AG09309 (cell line): Measurements from ENCODE around the gene PLCG1.

ENCODE experiments used
- DNase-seq: peaks from one replicate; pipeline ENCODE4 v3.0.0-alpha.2; 2010; ENCODE audit warnings: low read depth
- H3K4me3 ChIP-seq: 2 replicates; pipeline ENCODE4 v1.5.1; 2011; ENCODE audit warnings: mild to moderate bottlenecking, low read depth, low read length, moderate library complexity; ENCODE audit not compliant: control insufficient read depth
- TF ChIP-seq, protein P1 (sequence below): IDR thresholded peaks from 2 replicates; pipeline ENCODE4 v1.5.1; 2011; ENCODE audit warnings: mild to moderate bottlenecking, low read depth, low read length, inconsistent platforms; ENCODE audit not compliant: insufficient read depth, control insufficient read depth; ENCODE audit errors: missing control alignments

Gene PLCG1

DNA sequence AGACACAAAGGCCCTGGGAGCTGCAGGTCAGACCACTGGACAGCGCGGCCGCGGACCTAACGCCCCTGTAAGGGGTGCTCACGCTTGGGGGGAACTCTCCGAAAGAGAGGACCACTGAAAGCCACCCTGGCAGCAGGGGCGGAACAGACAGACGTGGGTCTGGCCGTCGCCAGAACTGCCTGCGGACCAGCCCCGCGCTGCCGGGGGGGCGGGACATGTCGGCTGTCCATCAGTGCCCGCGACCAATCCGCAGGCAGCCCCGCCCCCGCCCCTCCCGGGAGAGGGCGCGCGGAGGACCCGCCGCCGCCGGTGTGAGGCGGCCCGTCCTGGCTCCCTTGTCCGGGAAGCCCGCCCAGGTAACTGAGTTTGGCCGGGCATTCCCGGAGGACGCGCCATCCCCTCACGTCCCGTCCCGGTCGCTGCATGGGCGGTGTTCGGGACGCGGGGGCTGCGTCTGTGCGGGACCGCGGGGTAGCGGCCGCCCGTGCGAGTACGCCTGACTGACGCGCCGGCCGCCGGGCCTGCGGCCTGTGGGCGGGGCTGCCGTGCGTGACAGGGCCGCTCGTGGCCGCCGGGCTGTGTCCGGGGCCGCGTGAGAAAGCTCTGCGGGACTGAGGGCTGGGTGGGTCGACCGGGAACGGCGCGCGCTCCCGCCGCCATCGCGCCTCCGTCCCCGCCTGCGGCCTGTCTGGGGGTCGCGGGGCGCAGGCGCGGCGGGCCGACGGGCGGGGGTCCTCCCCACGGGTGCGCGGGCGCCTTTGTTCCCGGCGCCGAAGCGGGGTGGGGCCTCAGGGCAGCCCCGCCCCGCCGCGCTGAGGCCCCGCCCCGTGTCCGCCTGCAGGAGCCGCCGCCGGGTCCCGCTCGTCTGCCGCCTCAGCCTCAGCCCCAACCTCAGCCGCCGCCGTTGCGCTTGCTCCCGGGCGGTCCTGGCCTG lies at the start of gene PLCG1:
Gene PLCG1 (plus strand): TSS at position 864 of the 934 bp plus-strand sequence. CDS start 99 bp downstream, outside the sequence.
- H3K4me3 ChIP-seq, result peak within 1 kb of the TSS; percentile 50
- TF ChIP-seq, protein P1, sequence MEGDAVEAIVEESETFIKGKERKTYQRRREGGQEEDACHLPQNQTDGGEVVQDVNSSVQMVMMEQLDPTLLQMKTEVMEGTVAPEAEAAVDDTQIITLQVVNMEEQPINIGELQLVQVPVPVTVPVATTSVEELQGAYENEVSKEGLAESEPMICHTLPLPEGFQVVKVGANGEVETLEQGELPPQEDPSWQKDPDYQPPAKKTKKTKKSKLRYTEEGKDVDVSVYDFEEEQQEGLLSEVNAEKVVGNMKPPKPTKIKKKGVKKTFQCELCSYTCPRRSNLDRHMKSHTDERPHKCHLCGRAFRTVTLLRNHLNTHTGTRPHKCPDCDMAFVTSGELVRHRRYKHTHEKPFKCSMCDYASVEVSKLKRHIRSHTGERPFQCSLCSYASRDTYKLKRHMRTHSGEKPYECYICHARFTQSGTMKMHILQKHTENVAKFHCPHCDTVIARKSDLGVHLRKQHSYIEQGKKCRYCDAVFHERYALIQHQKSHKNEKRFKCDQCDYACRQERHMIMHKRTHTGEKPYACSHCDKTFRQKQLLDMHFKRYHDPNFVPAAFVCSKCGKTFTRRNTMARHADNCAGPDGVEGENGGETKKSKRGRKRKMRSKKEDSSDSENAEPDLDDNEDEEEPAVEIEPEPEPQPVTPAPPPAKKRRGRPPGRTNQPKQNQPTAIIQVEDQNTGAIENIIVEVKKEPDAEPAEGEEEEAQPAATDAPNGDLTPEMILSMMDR, result no peak
- peak; percentile 16 for DNase-seq

DNA sequence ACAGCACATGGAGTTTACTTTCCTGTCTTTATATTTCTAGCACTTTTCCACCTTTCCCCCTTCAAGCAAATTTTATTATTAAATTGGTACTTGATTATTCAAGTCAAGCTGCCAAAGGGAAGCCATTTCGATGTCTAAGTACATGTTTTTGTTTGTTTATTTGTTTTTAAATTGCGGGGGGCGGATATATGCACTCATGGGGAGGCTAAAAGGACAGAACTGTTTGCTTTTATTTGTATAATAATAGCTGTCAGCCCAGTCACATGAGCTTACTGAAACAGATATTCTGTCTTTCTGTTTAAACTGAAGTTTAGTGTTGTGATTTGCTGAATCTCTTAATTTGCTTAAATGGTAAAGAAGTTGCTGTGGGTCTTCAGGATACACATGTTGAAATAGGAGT lies 49.6 kb upstream of the PLCG1 start:
- DNase-seq, result no peak
- TF ChIP-seq, protein P1, result no peak
- H3K4me3 ChIP-seq, result no peak overlapping the region

DNA sequence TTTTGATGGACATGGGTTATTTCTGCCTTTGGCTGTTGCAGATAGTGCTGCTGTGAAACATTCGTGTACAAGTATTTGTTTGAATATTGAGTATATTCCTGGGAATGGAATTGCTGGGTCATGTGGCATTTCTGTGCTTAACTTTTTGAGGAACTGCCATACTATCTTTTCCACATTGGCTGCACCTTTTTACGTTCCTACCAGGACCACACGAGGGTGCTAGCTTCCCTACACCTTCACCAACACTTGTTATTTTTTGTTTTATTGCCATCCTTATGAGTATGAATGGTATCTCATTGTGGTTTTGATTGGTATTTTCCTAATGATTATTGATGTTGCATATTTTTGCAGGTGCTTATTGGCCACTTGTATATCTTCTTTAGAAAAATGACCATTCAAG lies 47.8 kb upstream of the PLCG1 start:
- no peak overlapping the region for H3K4me3 ChIP-seq
- no peak for DNase-seq
- TF ChIP-seq, protein P1, result no peak

DNA sequence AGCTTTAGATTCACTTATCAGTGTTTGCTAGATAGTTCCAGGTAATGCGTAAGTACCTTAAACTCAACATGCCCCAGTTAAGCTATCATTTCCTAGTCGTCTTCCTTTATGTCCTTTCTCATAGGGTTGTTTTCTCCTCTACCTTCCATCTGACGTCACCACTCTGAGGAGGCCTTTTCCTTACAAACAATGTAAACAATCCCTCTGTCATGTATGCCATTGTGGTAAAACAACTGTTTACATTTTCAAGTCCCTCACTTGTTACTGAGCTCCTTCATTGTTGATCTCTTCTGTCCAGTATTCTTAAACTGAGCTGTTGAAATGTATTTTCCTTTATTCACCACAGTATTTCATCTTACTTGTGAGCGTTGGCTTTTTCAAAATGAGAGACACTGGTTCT lies 45.4 kb upstream of the PLCG1 start:
- no peak overlapping the region for H3K4me3 ChIP-seq
- no peak for DNase-seq
- TF ChIP-seq, protein P1, result no peak

DNA sequence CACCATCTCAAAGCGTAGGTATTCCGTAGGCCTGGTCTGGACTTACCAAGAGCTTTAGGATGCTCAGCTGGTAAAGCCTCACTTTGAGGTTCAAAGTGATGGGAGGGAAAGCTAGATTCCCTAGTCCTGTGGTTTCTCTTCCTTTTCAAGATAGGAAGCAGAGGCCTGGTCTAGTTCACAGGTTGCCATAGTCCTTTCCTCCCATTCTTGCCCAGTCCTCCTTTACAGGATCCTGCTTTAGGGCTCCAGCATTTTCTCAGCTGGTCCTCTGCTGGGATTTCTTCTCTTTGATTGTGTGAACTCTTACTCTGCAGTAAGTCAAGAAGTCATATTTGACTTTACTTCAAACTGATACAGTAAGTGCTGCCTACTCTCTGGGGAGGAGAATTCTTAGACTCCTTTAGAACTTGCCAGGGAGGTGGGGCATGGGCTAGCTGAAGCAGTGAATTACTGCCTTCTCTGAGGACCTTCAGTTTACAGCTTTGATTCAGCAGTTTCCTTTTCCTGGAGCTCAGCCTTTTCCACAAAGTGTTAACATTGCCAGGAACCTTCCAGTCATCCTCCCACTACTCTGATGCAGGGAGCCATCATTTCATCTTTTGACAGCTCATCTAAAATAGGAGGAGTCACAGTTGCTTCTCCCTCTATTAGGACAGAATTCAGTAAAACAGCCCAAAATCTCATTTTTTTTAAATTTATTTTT lies 42.8 kb upstream of the PLCG1 start:
- DNase-seq, result no peak
- TF ChIP-seq, protein P1, result no peak
- H3K4me3 ChIP-seq, result no peak overlapping the region

DNA sequence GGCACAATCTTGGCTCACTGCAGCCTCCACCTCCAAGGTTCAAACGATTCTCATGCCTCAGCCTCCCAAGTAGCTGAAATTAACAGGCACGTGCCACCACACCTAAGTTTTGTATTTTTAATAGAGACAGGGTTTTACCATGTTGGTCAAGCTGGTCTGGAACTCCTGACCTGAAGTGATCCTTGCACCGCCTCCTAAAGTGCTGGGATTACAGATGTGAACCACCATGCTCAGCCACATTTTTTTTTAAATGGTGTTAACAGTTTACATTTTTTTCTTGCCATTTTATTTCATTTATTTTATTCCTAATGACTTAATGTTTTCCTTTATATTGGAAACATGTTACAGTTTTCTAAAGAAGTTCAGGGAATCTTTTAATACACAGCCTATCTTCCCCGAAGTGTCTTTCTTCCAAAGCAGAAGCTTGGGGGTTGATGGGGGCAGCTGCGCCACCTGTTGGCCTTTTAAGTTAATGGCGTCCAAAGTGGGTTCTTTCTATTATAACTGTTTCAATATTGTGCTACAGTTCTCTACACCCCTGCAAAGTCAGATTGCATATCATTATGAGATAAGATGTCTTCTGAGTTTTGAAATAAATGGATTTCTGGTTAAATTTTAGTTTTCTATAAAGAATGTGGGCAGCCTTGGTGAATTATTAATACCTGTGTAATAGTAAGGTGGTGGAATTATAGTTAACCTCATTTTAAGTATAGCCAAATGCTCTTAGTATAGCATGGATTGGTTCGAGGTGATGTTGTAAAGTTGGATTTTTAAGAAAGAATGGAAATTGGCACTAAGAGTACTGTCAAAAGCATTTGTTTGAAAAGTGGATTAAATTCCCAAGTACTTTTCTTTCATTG lies 42.0 kb upstream of the PLCG1 start:
- no peak for DNase-seq
- TF ChIP-seq, protein P1, result peak; percentile 84
- no peak overlapping the region for H3K4me3 ChIP-seq
